Skeletal muscle tissue (tissue), 4 donors: ENCODE measurements around the gene ADAT3. TPM values are rescaled to one million over a fixed set of nuclear protein-coding genes. Genes with fewer than 3 reads are reported as not detected.
"Not testable (repeated sequence)": the region's sequence is repeated elsewhere in the genome, so short reads cannot be mapped to it uniquely, and the experiment has no call there.

ENCODE experiments used
- H3K27ac ChIP-seq: one replicate; pipeline ENCODE4 v1.7.0; 2013; ENCODE audit warnings: mild to moderate bottlenecking, low read depth, low read length, inconsistent platforms
- H3K27me3 ChIP-seq, 3 donors: one replicate each; pipeline ENCODE4 v1.7.0; 2013; ENCODE audit warnings: low read length in 3 of 3; ENCODE audit not compliant: control insufficient read depth in 3 of 3, insufficient read depth in 3 of 3
- H3K36me3 ChIP-seq, 3 donors: one replicate each; pipeline ENCODE4 v1.7.0; 2013; ENCODE audit warnings: low read length in 3 of 3; ENCODE audit not compliant: control insufficient read depth in 3 of 3, insufficient read depth in 3 of 3
- H3K4me1 ChIP-seq, 3 donors: one replicate each; pipeline ENCODE4 v1.7.0; 2013; ENCODE audit warnings: low read length in 3 of 3, mild to moderate bottlenecking in 3 of 3; ENCODE audit not compliant: control insufficient read depth in 3 of 3, insufficient read depth in 3 of 3
- H3K4me3 ChIP-seq, 3 donors: one replicate each; pipeline ENCODE4 v1.7.0; 2013; ENCODE audit warnings: low read length in 3 of 3
- H3K9ac ChIP-seq, 3 donors: one replicate each; pipeline ENCODE4 v1.7.0; 2013; ENCODE audit warnings: low read length in 3 of 3, mild to moderate bottlenecking in 3 of 3, moderate library complexity in 2 of 3, low read depth in 1 of 3
- H3K9me3 ChIP-seq, 3 donors: one replicate each; pipeline ENCODE4 v1.7.0; 2013; ENCODE audit warnings: low read length in 3 of 3; ENCODE audit not compliant: control insufficient read depth in 3 of 3
- total RNA-seq: library from RNA; depleted of rRNA; stranded (reverse); fragments of >200 nt; gene quantifications from one replicate; pipeline ENCODE4 v1.2.3, GENCODE V29; 2014
- donor health status: Osteomylitis.

ADAT3 gene
- total RNA-seq, 1 donor from 2014 or later: 1.0 TPM

DNA sequence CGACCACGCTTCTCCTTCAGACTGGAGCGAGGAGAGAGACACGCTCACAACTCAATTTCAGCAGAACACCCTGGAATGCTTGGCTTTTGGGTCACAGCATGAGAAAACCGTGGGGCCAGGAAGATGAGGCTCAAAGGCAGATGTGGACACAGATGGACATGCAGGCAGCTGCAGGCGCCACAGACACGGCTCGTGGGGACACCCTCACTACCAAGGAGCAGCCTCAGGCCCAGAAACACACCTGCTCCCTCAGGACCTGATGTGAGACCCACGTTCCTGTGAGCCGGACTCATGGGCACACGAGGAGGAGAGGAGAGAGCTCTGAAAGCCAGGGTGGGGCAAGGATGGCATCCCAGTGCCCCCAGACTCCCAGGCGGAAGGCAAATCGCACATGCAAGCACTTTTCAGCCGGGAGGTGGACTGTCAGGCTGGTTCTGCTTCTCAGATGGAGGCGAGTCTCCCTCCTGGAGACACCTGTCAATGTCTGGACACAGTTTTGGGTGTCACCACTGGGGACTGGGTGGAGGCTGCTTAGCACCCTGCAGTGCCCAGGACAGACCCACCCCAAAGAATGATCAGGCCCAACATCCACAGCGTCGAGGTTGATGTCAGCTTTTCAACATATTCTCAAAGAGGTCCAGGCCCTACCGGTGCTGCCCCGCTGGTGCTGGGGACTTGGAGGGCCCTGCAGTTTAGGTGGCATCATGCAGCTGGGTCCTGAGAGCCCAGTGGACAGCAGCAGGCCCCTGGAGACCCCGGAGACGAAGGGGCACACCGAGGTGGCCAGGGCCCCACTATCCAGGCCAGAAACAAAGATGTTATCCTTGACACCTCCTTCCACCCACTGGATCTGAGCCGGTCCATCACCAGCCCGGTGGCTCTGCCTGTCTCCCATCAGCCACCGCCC, 22.2 kb upstream of the ADAT3 start:
- Histone ChIP-seq H3K27me3 (no peaks in the 10 kb centered on the region), H3K9ac (peak overlapping the region; percentile 13 to 90 (median 90)), H3K36me3 (peaks cover 0 to 4% (median 2%) of the 10 kb centered on the region in 3 donors), H3K9me3 (no peaks in the 10 kb centered on the region), H3K4me3 (peak overlapping the region; percentile 88 to 94 (median 89)), H3K27ac (peak overlapping the region; percentile 69), H3K4me1 (peaks cover 28 to 42% (median 28%) of the 10 kb centered on the region in 3 donors)

DNA sequence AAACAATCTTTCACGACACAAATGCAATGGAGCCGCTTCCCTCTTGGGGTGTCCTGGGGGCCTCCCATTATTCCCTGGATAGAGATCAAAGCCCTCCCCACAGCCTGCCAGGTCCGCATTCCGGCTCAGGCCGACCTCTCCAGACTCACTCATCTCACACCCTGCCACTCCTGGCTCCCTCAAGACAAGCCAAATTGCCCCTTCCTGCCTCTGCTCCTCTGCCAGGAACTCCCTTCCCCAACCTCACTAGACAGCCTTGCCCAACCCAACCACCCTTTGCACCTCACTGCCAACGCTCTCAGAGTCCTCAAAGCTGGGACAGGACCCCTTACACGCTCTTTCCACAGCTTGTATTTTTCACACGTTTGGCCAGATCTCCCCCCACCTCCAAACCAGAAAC, 21.4 kb upstream of the ADAT3 start:
- Histone ChIP-seq H3K4me3 (peak overlapping the region; percentile 88 to 94 (median 89)), H3K9ac (peak overlapping the region; percentile 88 to 90 (median 90)), H3K27me3 (no peaks in the 10 kb centered on the region), H3K36me3 (peaks cover 0 to 4% (median 2%) of the 10 kb centered on the region in 3 donors), H3K4me1 (peaks cover 28 to 42% (median 28%) of the 10 kb centered on the region in 3 donors), H3K9me3 (no peaks in the 10 kb centered on the region), H3K27ac (peak overlapping the region; percentile 69)

DNA sequence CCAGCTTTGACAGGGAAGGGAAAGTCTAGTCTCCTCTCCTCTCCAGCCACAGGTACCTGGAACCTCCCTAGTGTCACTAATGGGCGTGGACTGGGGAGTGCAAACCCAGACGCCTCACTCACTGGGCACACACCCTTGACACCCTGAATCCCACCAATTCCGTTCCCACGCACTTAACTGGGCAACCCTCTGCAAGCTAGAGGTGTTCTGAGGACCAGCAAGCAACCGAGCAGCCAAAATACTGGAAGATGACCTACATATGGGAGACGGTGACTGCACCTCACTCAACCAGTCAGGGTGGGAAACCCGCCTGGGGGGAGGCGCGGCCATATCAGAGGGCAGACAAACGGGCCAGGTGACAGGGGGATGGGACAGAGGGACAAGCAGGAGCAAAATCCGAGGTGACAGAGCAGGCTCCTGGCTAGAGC, 20.9 kb upstream of the ADAT3 start:
- Histone ChIP-seq H3K9me3 (no peaks in the 10 kb centered on the region), H3K9ac (peak overlapping the region; percentile 88 to 90 (median 90)), H3K4me1 (peaks cover 28 to 42% (median 28%) of the 10 kb centered on the region in 3 donors)

DNA sequence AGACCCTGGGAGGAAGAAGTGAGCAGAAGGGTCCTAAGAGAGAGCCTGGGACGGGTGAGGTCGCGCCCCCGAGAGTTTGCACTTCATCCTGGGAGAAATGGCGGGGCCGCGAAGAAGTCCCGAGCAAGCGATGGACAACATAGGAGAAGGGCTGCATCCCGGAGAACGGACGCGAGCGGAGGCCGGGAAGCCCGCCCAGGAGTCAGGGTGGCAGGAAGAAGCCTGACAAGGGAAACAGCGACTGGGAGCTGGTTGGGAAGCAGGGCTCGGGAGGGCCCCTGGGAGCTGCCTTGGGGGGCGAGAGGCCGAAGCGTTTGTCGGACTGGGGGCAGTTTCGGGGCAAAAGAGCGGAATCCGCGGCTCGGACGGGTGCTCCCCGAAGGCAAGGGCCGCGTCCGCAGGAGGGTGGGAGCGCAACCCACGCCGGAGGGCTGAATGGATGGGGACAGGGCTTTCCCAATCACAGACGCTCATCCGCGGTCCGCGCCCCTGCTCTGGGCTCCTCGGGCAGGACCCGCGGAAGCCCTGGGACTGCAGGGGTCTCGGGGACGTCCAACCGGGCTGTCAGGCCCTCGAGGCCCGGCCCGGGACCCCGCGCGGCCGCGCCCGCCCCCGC, 20.4 kb upstream of the ADAT3 start:
- peak overlapping the region; percentile 88 to 90 (median 90) for H3K9ac ChIP-seq
- H3K4me3 ChIP-seq: peak overlapping the region; percentile 88 to 94 (median 89)
- no peaks in the 10 kb centered on the region for H3K9me3 ChIP-seq
- no peaks in the 10 kb centered on the region for H3K27me3 ChIP-seq
- H3K36me3 ChIP-seq: peaks cover 0 to 4% (median 2%) of the 10 kb centered on the region in 3 donors
- H3K4me1 ChIP-seq: peaks cover 28 to 42% (median 28%) of the 10 kb centered on the region in 3 donors
- peak overlapping the region; percentile 69 for H3K27ac ChIP-seq

More for the DNA sequence above, 20.9 kb upstream of the ADAT3 start:
- H3K27ac ChIP-seq: peak overlapping the region; percentile 69
- H3K36me3 ChIP-seq: peaks cover 0 to 4% (median 2%) of the 10 kb centered on the region in 3 donors
- H3K27me3 ChIP-seq: no peaks in the 10 kb centered on the region
- peak overlapping the region; percentile 88 to 94 (median 89) for H3K4me3 ChIP-seq

DNA sequence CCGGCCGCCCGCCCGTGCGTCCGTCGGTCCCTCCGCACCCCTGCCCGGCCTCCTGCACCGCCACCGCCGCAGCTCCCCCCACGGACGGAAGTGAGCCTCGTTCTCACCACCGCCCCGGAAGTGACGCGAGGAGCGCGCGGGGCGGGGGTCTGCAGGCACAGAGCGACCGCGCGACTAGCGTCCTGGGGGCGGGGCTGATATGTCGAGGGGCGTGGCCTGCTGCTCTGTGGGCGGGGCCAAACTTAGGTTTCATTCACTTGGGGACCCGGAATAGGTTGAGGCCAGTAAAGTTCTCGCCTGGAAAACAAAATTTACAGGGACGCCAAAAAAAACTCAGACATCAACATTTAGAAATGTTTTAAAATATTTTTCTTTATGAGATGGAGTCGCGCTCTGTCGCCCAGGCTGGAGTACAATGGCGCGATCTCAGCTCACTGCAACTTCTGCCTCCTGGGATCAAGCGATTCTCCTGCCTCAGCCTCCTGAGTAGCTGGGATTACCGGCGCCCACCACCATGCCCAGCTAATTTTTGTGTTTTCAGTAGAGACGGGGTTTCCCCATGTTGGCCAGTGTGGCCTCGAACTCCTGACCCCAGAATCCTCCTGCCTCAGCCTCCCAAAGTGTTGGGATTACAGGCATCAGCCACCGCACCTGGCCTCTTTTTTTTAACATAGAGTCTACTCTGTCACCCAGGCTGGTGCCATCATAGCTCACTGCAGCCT, 19.6 kb upstream of the ADAT3 start, which contains the start of gene ABHD17A:
Gene ABHD17A (minus strand): TSS at position 99 of the 722 bp plus-strand sequence. CDS start 3,930 bp downstream, outside the sequence.
- H3K9me3 ChIP-seq, H3K27me3 ChIP-seq, H3K36me3 ChIP-seq: not testable (repeated sequence)
- Histone ChIP-seq H3K27ac (peak within 1 kb of the TSS; percentile 69), H3K9ac (peak within 1 kb of the TSS; percentile 88 to 90 (median 90)), H3K4me3 (peak within 1 kb of the TSS; percentile 88 to 94 (median 89)), H3K4me1 (peaks cover 25 to 38% (median 26%) of the 10 kb centered on the region in 3 donors)

DNA sequence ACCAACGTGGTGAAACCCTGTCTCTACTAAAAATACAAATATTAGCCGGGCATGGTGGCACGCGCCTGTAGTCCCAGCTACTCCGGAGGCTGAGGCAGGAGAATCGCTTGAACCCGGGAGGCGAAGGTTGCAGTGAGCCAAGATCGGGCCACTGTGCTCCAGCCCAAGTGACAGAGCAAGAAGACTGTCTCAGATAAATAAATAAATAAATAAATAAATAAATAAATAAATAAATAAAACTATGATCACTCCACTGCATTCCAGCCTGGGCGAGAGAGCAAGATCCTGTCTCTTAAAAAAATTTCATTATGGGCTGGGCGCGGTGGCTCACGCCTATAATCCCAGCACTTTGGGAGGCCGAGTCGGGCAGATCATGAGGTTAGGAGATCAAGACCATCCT, 18.8 kb upstream of the ADAT3 start:
- not testable (repeated sequence) for H3K27me3 ChIP-seq, H3K36me3 ChIP-seq, H3K27ac ChIP-seq, H3K4me3 ChIP-seq, H3K9me3 ChIP-seq, H3K9ac ChIP-seq
- H3K4me1 ChIP-seq: peaks cover 25 to 33% (median 25%) of the 10 kb centered on the region in 3 donors

DNA sequence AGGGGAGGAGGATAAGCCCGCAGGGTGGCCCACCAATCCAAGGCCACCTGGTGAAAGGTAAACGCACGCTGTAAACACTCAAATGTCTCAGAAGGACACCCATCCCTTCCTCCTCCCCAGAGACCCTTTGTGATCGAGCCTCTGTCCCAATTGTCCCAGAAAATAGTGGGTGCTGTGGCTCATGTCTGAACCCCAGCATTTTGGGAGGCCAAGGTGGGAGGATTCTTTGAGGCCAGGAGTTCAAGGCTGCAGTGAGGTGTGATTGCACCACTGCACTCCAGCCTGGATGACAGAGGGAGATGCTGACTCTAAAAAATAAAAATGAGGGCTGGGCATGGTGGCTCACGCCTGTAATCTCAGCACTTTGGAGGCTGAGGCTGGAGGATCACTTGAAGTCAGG, 16.8 kb upstream of the ADAT3 start:
- H3K27me3 ChIP-seq: no peaks in the 10 kb centered on the region
- no peak overlapping the region for H3K27ac ChIP-seq
- no peaks in the 10 kb centered on the region for H3K36me3 ChIP-seq
- H3K4me1 ChIP-seq: peaks cover 13 to 16% (median 14%) of the 10 kb centered on the region in 3 donors
- no peak overlapping the region for H3K4me3 ChIP-seq
- H3K9me3 ChIP-seq: no peaks in the 10 kb centered on the region
- H3K9ac ChIP-seq: no peak overlapping the region

DNA sequence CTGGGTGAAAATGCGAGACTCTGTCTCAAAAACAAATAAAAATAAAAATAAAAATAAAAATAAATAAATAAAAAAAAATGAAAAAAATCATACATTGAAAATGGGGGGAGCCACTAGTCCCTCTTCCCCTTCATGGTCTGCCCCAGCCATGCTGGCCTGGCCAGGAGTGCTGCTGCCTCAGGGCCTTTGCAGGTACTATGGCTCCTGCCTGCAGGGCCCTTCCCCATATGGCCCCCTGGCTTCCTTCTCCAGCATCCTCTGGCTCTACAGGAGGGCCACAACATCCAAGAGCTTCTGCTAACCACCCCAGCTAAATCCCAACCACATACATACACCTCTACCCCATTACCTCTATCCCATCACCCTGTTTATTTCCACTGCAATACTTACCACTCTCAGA, 15.3 kb upstream of the ADAT3 start:
- H3K36me3 ChIP-seq: no peaks in the 10 kb centered on the region
- H3K27me3 ChIP-seq: no peaks in the 10 kb centered on the region
- no peak overlapping the region for H3K4me3 ChIP-seq
- no peak overlapping the region for H3K27ac ChIP-seq
- H3K4me1 ChIP-seq: peaks cover 0 to 1% (median 0%) of the 10 kb centered on the region in 3 donors
- H3K9me3 ChIP-seq: no peaks in the 10 kb centered on the region
- no peak overlapping the region for H3K9ac ChIP-seq

DNA sequence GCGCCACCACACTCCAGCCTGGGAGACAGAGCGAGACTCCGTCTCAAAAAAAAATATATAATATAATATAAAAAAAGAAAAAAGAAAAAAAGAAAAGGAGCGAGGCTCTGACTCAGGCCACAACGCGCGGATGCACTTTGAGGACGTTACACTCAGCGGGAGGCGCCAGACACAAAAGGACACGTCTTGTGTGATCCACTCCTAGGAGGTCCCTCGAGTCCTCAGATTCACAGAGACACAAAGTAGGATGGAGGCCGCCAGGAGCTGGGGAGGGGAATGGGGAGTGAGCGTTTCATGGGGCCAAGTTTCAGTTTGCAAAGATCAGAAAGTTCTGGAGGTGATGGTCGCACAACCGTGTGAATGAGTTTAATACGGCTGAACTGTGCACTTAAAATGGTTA, 11.4 kb upstream of the ADAT3 start:
- Histone ChIP-seq H3K27ac (no peak overlapping the region), H3K27me3 (peaks cover 0 to 7% (median 6%) of the 10 kb centered on the region in 3 donors), H3K9ac (no peak overlapping the region), H3K4me3 (no peak overlapping the region), H3K9me3 (no peaks in the 10 kb centered on the region), H3K36me3 (no peaks in the 10 kb centered on the region), H3K4me1 (peaks cover 3 to 10% (median 4%) of the 10 kb centered on the region in 3 donors)
